ENCODE measurements around the gene PJA2.

PJA2 gene

GRCh38 chr5:109407913-109408312 lies 1.9 kb downstream of the PJA2 start:
- DNase-seq = no peak

GRCh38 chr5:109406719-109407118 lies 3.1 kb downstream of the PJA2 start:
- no peak for DNase-seq

DNA sequence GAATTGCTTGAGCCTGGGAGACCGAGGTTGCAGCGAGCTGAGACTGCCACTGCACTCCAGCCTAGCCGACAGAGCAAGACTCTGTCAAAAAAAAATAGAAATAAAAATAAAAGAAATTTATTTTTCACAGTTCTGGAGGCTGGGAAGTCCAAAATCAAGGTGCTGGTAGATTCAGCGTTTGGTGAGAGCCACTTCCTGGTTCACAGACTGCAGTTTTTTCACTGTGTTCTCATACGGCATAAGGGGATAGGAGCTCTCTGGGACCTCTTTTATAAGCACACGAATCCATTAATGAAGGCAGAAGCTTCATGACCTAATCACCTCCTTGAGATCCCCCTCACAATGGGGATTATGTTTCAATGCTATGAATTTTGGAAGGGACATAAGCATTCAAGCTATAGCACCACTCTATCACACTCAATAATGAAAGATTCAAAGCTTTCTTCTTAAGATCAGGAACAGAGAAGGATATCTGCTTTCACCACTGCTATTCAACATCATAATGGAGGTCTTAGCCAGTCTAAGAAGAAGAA lies 5.3 kb downstream of the PJA2 start:
- no peak for DNase-seq

DNA sequence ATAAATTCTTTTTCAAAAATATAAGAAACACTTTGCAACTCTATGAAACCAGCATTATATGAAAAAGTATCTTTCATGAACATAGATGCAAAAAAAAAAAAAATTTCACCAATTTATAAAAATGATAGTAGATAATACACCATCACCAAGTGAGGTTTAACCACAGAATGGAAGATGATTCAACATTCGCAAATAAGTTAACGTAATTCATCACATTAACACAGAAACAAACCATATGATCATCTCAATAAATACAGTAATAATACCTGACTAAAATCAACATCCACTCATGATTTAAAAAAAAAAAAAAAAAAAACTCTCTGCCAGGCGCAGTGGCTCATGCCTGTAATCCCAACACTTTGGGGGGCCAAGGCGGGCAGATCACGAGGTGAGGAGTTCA lies 6.3 kb downstream of the PJA2 start:
- DNase-seq = no peak

GRCh38 chr5:109399092-109399759 lies 10.5 kb downstream of the PJA2 start:
- DNase-seq = no peak

DNA sequence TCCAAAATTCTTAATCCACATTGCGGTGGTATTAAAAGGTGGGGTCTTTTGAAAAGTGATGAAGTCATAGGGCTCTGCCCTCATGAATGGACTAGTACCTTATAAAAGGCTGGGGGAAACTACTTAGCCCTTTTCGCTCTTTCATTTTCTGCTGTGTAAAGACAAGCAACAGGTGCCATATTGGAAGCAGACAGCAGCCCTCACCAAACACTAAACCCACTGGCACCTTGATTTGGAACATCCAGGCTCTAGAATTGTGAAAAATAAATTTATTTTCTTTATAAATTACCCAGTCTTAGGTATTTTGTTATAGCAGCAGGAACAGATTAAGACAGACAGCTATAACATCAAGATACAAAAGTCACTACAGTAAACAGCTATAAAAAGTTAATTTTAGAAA lies 12.8 kb downstream of the PJA2 start:
- DNase-seq = no peak

- DNase-seq = no peak
Measured at GRCh38 chr5:109394806-109395205, 15.0 kb downstream of the PJA2 start.

- no peak for DNase-seq
Measured at GRCh38 chr5:109390188-109390587, 19.6 kb downstream of the PJA2 start.

- peak; percentile 27 for DNase-seq
Measured at GRCh38 chr5:109388407-109388806, 21.4 kb downstream of the PJA2 start.

DNA sequence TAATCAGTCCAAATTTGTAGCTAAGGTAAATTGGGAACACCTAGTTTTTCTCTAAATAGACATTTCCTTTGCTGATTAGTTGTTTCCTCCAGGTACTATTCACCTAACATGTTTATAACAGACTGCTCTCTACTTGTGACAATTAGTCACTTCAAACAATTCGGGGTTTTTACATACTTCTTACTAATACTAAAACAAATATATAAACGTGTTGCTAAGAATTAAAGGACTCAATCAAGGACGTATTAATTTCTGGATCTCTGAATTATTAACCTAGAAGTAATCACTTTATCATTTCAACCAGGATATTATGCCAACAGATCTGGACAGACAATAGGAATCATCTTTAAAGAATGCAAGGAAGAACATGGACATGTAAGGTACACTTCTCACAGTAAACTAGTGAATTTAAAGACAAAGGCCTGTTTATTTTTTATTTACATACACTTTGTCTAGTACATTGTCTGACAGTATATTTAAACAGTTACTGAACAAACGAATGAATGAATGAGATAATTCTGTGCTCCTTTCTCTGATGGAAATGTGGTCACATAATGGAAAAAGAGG lies 22.3 kb downstream of the PJA2 start:
- DNase-seq = no peak

DNA sequence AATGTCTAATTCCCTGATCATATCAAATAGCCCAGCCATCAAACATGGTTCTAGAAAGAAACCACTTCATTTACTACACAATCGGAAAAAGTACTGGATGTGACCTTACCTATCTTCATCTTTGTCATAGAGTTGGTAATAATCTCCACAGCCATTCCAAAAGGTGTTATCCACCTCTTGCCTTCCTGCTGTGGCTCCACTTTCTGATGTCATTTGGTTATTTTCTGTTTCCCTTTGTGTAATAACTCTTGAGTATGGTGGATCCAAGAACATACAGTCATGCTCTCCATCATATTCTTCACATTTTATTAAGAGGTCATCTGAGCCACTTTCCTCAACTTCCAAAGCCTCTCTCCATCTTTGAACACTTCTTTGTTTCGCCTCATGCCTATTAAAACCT lies 31.7 kb downstream of the PJA2 start:
- no peak for DNase-seq

- no peak for DNase-seq
Measured at GRCh38 chr5:109374625-109375024, 35.1 kb downstream of the PJA2 start.

DNA sequence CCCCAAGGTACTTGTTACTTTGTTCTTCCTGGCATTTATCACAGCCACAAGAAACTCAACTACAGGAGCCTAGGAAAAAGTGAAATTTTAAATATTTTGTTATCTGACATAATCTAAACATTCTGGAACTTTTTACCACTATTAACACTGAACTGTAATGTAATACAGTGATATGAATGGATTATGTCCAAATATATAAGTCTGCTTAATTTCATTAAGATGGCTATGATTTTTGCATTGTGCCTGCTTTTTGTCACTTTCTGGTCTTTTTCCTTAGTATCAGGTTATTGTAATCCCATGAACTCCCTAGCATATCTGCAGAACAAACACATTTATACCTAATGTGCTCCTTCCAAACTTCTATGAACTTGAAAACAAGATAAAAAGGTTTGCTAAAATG lies 35.8 kb downstream of the PJA2 start:
- DNase-seq = no peak

- no peak for DNase-seq
Measured at GRCh38 chr5:109370343-109370742, 39.4 kb downstream of the PJA2 start.

DNA sequence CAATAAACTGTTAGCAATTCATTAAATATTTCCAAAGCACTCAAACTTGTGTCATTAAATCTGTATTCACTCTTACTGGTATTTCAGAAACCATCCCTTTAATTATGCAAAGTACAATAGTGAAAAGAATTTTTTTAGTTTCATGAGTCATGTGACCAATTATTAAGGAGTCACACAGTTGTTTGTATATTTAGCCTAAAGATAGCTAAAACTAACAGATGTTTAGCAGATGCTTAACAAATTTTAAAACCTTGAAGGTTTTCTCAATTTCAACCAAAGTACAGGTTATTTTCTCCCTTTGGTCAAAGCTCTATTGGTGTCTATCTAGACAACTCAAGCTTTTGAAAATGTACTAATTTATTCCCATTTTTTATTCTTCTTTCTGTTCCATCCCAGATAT lies 44.1 kb downstream of the PJA2 start:
- no peak for DNase-seq

- no peak for DNase-seq
Measured at GRCh38 chr5:109364977-109365376, 44.8 kb downstream of the PJA2 start.

DNA sequence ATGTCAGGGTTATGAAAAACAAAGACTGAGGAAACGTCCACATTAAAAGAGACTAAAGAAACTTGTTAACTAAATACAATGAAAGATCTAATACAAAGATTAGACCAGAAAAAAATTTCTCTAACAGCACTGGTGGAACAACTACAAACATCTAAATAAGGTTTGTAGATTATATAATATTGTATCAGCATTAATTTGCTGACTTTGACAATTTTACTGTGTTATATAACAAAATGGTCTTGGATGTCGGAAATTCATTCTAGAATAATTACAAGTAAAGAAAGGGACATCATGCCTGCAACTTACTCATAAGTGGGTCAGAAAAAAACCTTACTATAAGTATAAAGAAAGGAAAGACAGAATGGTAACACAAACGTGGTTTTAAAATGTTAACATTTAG lies 50.1 kb downstream of the PJA2 start:
- DNase-seq = no peak

DNA sequence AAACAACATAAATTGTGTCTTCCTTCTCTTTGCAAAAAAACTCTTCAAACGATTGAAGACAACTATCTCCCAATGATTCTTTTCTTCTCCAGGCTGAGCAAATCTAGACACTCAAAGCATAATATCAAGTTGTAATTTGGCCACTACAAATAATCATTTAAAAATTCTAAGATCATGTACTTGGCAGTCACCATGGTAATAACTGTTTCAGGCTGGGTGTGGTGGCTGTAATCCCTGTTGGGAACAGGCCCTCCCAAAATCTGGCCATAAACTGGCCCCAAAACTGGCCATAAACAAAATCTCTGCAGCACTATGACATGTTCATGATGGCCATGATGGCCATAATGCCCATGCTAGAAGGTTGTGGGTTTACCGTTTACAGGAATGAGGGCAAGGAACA lies 52.0 kb downstream of the PJA2 start:
- no peak for DNase-seq

- no peak for DNase-seq
Measured at GRCh38 chr5:109354761-109355160, 55.0 kb downstream of the PJA2 start.

- no peak for DNase-seq
Measured at GRCh38 chr5:109351988-109352864, 57.5 kb downstream of the PJA2 start.

DNA sequence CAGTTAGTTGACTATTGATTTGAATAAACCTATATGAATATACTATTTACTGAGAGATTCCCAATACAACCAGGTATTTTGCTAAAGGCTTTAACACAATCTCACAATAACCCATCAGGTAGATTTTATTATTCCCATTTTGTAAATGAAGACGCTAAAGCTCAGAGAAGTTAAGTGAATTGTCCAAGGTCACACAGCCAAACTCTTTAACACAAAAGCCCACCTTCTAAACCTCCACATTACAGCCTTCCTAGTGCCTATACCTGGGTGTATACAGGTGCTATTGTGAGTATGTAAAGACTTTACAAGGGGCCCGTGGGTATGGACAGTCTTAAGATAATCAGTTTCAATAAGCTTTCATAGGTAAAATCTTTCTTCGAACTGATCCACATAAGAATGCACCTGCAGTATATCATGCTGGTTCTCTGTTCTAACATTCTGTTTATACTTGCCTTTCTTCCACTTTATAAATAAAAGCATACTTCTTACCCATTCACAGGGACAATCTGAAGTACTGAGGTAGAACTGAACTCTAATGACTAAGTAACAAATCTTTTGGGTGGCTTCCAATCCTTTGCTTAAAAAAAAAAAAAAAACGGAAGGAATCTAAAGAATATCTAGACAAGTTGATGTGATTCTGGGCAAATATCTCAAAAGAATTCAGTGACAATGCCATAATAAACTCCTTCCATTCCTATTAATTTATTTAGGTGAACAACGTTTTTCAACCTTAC lies 59.1 kb downstream of the PJA2 start:
- DNase-seq = peak; percentile 16

DNA sequence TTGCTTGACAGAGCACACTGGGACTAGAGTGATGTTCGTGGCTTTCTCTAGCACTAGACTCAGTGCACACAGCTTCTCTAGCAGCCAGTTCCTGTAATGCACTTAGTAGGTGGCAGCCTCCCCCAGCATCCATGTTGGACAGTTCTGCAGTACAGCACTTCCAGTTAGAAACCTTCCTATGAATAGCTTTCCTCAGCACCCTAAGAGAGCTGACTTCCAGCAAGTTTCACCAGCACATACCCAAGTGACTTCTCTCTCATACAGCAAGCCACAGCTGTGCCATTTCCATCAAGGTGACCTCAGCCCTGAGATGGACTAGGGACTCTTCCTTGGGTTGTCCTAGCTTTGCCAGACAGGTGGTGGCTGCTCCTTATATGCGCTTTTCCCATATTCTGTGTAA lies 60.4 kb downstream of the PJA2 start:
- DNase-seq = no peak

- no peak for DNase-seq
Measured at GRCh38 chr5:109347252-109347888, 62.4 kb downstream of the PJA2 start.

All from EL (cell line).